Pancreas (tissue), 10 donors: ENCODE data around the gene ATXN2L. TPM values are rescaled to one million over a fixed set of nuclear protein-coding genes. Genes with fewer than 3 reads are reported as not detected.
A peak's percentile ranks its signal among the peaks of the same experiment; 100 is the strongest.

Experiments used
- ATAC-seq, 4 donors: fragments of 200-7000 bp; cut with Tn5 transposase; one replicate each; pipeline versions ENCODE4 v1.8.0 to v1.9.1; 2020; ENCODE audit warnings: mild to moderate bottlenecking in 4 of 4, moderate library complexity in 4 of 4
- DNase-seq, 6 donors: peaks; one replicate each; pipeline ENCODE4 v3.0.0-alpha.2; 2020
- FAIRE-seq: peaks from 2 replicates; lab custom pipeline; 2012; peaks lifted over from hg19 to GRCh38; lab: Jason Lieb, UNC
- H3K27ac ChIP-seq, 4 donors: fragments of 200-600 bp; sonication (generic); 1 replicate in 3 of 4; 2 replicates in 1 of 4; pipeline versions ENCODE4 v1.5.0 to v1.8.0; 2020
- H3K27me3 ChIP-seq, 4 donors: fragments of 200-600 bp; one replicate each; pipeline ENCODE4 v1.8.0; 2021
- H3K36me3 ChIP-seq, 3 donors: fragments of 200-600 bp; sonication (generic) in 1 of 3; one replicate each; pipeline versions ENCODE4 v1.5.0 to v1.8.0; 2020 to 2021
- H3K4me1 ChIP-seq, 3 donors: fragments of 200-600 bp; one replicate each; pipeline ENCODE4 v1.8.0; 2021
- H3K4me3 ChIP-seq, 4 donors: fragments of 200-600 bp; sonication (generic) in 2 of 4; one replicate each; pipeline versions ENCODE4 v1.5.0 to v1.8.0; 2020 to 2021
- H3K9me3 ChIP-seq, 4 donors: fragments of 200-600 bp; one replicate each; pipeline ENCODE4 v1.8.0; 2021
- WGBS, 2 donors: extraction: QIAGEN DNeasy Blood & Tissue Kit; methylation state at CpG; one replicate each; pipeline ENCODE4 v1.1.7; 2013; 5-methylcytosine and 5-hydroxymethylcytosine counted together
- intact Hi-C, 3 donors: fragments of 100-400 bp; cut with DNase I; formaldehyde crosslinking; loops; one replicate each; pipeline versions ENCODE4 v1.11.1 to v1.14.2; 2022
- polyA plus RNA-seq, 2 donors: library from polyadenylated mRNA; stranded (reverse); fragments of 200-250 nt; gene quantifications; one replicate each; pipeline ENCODE4 v1.2.3, GENCODE V29; 2013
- total RNA-seq, 6 donors: library from RNA; stranded (reverse); fragmentation: NEBNext Ultra II Directional in 4 of 6; extraction: Animal tissue kit (Norgen Biotek cat#: 25700) in 4 of 6; gene quantifications; one replicate each; pipeline versions ENCODE4 v1.2.1 to v1.2.4, GENCODE V29; 2021 to 2023
- TF ChIP-seq, protein P1 (sequence below), 4 donors: fragments of 200-600 bp; sonication (generic) in 3 of 4; IDR thresholded peaks; one replicate each; pipeline versions ENCODE4 v1.5.0 to v1.8.0; 2021; ENCODE audit warnings: antibody characterized with exemption in 4 of 4
- donor health status: healthy with polysubstance abuse.
- donor health status: DM: no; HTN: no; CAD: no; lungs with moderate emphysema.
- donor health status: DM: no; HTN: no; CAD: no.
- donor health status: control.
- donor health status: control.
- donor health status: Bipolar disorder and iron deficiency.
- donor health status: DM: yes; HTN: yes; CAD: no.
- donor health status: DM: no; HTN: no; CAD: no.
- donor health status: DM: no; HTN: no; CAD: no.
- donor health status: DM: yes; HTN: yes; CAD: no.

ATXN2L gene
- total and polyA plus RNA-seq, 8 donors, result 40.3 to 116 (median 60.0) TPM

DNA sequence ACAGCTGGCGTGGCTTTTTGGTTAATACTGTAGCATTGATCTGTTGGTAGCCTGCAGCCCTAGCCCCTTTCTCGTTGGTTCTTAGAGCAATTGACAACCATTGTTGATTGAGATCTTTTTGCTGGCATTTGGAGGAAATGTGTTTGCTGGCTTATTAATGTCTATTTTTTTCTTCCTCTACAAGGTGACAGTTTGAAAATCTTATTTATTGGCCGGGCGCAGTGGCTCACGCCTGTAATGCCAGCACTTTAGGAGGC, 1.8 kb downstream of the ATXN2L start:
- intact Hi-C loops, result no loop called here
- TF ChIP-seq, protein P1, sequence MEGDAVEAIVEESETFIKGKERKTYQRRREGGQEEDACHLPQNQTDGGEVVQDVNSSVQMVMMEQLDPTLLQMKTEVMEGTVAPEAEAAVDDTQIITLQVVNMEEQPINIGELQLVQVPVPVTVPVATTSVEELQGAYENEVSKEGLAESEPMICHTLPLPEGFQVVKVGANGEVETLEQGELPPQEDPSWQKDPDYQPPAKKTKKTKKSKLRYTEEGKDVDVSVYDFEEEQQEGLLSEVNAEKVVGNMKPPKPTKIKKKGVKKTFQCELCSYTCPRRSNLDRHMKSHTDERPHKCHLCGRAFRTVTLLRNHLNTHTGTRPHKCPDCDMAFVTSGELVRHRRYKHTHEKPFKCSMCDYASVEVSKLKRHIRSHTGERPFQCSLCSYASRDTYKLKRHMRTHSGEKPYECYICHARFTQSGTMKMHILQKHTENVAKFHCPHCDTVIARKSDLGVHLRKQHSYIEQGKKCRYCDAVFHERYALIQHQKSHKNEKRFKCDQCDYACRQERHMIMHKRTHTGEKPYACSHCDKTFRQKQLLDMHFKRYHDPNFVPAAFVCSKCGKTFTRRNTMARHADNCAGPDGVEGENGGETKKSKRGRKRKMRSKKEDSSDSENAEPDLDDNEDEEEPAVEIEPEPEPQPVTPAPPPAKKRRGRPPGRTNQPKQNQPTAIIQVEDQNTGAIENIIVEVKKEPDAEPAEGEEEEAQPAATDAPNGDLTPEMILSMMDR (IDR thresholded peaks at IDR 0.05), result no peak
- ATAC-seq (no peak), FAIRE-seq (no peak), DNase-seq (no peak)
- Histone ChIP-seq H3K4me1 (peaks cover 0 to 21% (median 20%) of the 10 kb centered on the region in 3 donors), H3K27me3 (no peaks in the 10 kb centered on the region), H3K36me3 (peaks cover 11 to 42% (median 22%) of the 10 kb centered on the region in 3 donors), H3K27ac (peak overlapping the region; percentile 98), H3K4me3 (peak overlapping the region; percentile 93 to 100 (median 98)), H3K9me3 (no peaks in the 10 kb centered on the region)
- WGBS, 2 donors, result 9 to 11% methylated on average over 5 of the region's 5 CpGs

DNA sequence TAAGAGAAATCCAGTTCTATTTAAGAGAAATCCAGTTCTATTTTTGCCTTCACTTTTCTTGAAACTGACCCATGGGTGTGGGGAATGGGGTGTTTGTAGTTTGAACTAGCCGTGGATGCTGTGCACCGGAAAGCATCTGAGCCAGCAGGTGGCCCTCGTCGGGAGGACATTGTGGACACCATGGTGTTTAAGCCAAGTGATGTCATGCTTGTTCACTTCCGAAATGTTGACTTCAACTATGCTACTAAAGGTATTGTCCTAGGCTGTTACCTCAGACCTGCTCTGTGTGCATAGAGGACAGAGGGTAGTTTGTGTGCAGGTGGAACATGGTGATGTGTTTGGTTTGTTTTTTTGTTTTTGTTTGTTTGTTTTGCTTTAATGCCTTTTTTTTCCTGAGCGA, 3.3 kb downstream of the ATXN2L start:
- WGBS, 2 donors, result 50 to 54% methylated on average over 6 of the region's 6 CpGs
- TF ChIP-seq, protein P1 (IDR thresholded peaks at IDR 0.05), result no peak
- intact Hi-C loops, result no loop called here
- H3K4me3 ChIP-seq, result no peak overlapping the region
- no peak for DNase-seq
- H3K27me3 ChIP-seq, result no peaks in the 10 kb centered on the region
- H3K9me3 ChIP-seq, result no peaks in the 10 kb centered on the region
- no peak for ATAC-seq
- FAIRE-seq, result no peak
- no peak overlapping the region for H3K27ac ChIP-seq
- H3K36me3 ChIP-seq, result peaks cover 13 to 57% (median 36%) of the 10 kb centered on the region in 3 donors
- H3K4me1 ChIP-seq, result peaks cover 0 to 21% (median 20%) of the 10 kb centered on the region in 3 donors

DNA sequence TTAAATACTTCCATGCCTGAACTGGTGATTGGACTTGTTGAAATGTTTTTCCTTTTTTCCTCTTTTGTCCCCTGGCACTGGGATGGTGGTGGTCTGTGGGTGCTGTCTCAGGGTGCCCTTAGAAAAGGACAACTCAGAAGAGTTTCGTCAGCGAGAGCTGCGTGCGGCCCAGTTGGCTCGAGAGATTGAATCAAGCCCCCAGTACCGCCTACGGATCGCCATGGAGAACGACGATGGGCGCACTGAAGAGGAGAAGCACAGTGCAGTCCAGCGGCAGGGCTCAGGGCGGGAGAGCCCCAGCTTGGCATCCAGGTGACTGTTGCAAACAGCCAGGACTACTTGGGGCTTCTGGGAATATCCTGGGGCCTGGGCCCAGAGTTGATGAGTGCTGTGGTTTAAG, 6.9 kb downstream of the ATXN2L start:
- Histone ChIP-seq H3K27ac (no peak overlapping the region), H3K4me1 (peaks cover 0 to 13% (median 13%) of the 10 kb centered on the region in 3 donors), H3K36me3 (peaks cover 26 to 93% (median 70%) of the 10 kb centered on the region in 3 donors), H3K27me3 (no peaks in the 10 kb centered on the region), H3K4me3 (no peak overlapping the region), H3K9me3 (no peaks in the 10 kb centered on the region)
- ATAC-seq, result no peak
- no peak for FAIRE-seq
- DNase-seq, result no peak
- 95% methylated on average over 13 of the region's 13 CpGs for WGBS, 2 donors
- TF ChIP-seq, protein P1 (IDR thresholded peaks at IDR 0.05), result no peak
- intact Hi-C loops, result no loop called here

DNA sequence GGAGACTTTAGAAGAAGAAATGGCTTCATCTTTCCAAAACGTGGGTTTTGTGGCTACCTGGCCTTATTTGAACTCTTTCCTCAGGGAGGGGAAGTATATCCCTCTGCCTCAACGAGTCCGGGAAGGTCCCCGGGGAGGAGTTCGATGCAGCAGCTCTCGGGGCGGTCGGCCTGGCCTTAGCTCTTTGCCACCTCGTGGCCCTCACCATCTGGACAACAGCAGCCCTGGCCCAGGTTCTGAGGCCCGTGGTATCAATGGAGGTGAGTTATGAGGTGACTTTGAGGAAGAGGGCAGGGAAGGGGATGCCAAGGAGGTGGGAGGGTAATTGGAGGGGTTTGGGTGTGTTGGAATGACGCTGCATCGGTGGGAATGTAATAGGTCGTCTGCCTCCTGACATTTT, 7.7 kb downstream of the ATXN2L start:
- Histone ChIP-seq H3K4me3 (no peak overlapping the region), H3K36me3 (peaks cover 32 to 99% (median 78%) of the 10 kb centered on the region in 3 donors), H3K9me3 (no peaks in the 10 kb centered on the region), H3K27ac (no peak overlapping the region), H3K27me3 (no peaks in the 10 kb centered on the region), H3K4me1 (peaks cover 0 to 7% (median 6%) of the 10 kb centered on the region in 3 donors)
- TF ChIP-seq, protein P1 (IDR thresholded peaks at IDR 0.05), result no peak
- 86 to 90% methylated on average over 13 of the region's 13 CpGs for WGBS, 2 donors
- FAIRE-seq (no peak), DNase-seq (no peak), ATAC-seq (no peak)
- intact Hi-C loops, result no loop called here

DNA sequence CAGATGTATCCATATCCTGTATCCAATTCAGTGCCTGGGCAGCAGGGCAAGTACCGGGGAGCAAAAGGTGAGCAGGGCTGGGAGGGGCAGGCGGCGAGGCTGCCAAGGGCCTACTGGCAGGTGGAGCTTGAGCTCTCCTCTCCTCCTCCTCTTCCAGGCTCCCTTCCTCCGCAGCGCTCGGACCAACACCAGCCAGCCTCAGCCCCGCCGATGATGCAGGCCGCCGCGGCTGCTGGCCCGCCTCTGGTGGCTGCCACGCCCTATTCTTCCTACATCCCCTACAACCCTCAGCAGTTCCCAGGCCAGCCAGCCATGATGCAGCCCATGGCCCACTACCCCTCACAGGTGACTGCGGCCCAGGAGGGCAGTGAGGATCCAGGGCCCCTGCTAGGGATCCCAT, 11.6 kb downstream of the ATXN2L start:
- TF ChIP-seq, protein P1 (IDR thresholded peaks at IDR 0.05), result no peak
- Histone ChIP-seq H3K36me3 (peaks cover 30 to 79% (median 63%) of the 10 kb centered on the region in 3 donors), H3K4me3 (no peak overlapping the region), H3K9me3 (no peaks in the 10 kb centered on the region), H3K4me1 (no peaks in the 10 kb centered on the region), H3K27me3 (no peaks in the 10 kb centered on the region), H3K27ac (no peak overlapping the region)
- WGBS, 2 donors, result 94 to 95% methylated on average over 6 to 14 of the region's 14 CpGs
- ATAC-seq, result no peak
- intact Hi-C loops, result no loop called here
- no peak for DNase-seq
- FAIRE-seq, result no peak
